ENCODE measurements around the gene NARF. TPM values are rescaled to one million over a fixed set of nuclear protein-coding genes. Genes with fewer than 3 reads are reported as not detected.

Gene NARF
- total RNA-seq, 1 donor from 2014 or later = 64.4 TPM

DNA sequence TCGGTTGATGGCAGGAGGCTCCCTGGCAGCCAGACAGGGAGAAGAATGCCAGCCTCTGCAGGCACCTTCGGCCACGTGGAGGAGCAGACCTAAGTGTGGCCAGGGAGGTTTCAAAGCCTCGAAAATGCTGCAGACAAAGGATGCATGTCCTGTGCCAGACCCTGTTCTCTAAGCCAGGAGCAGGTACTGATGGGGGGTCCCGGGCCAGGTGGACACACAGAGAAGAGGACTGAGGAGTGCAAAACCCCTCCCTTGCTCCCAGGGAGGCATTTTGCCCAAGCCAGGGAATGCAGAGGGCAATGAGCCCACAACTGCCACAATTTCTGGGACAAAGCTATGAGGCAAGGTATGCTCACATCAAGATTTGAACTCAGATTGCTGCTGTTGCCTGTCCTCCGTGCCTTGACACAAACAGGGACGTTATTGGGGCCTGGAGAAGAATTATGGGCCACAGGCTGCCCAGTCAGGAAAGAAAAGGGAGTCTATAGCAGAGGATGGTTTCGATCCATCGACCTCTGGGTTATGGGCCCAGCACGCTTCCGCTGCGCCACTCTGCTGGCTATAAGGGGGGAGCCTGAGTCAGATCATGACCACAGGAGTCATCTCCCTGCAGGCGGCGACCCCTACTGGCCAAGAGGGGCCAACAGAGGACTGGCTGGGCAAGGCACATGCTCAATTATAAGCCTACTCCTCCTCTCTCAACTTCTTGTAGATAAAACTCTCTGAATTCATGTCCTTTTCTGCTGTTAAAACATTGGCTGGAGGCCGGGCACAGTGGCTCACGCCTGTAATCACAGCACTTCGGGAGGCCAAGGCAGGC lies 35.9 kb downstream of the NARF start:
- Mint-ChIP-seq H3K9me3 (ENCODE audit: unreplicated experiment) (no peaks in the 10 kb centered on the region), H3K27ac (ENCODE audit: unreplicated experiment) (peak overlapping the region; percentile 58), H3K36me3 (ENCODE audit: low read depth, unreplicated experiment) (peaks cover 2% of the 10 kb centered on the region), H3K27me3 (ENCODE audit: low read depth, unreplicated experiment) (peaks cover 3% of the 10 kb centered on the region), H3K4me1 (ENCODE audit: low read depth, unreplicated experiment) (peaks cover 3% of the 10 kb centered on the region), H3K4me3 (ENCODE audit: unreplicated experiment) (peak overlapping the region; percentile 77)
- TF ChIP-seq, protein P1, sequence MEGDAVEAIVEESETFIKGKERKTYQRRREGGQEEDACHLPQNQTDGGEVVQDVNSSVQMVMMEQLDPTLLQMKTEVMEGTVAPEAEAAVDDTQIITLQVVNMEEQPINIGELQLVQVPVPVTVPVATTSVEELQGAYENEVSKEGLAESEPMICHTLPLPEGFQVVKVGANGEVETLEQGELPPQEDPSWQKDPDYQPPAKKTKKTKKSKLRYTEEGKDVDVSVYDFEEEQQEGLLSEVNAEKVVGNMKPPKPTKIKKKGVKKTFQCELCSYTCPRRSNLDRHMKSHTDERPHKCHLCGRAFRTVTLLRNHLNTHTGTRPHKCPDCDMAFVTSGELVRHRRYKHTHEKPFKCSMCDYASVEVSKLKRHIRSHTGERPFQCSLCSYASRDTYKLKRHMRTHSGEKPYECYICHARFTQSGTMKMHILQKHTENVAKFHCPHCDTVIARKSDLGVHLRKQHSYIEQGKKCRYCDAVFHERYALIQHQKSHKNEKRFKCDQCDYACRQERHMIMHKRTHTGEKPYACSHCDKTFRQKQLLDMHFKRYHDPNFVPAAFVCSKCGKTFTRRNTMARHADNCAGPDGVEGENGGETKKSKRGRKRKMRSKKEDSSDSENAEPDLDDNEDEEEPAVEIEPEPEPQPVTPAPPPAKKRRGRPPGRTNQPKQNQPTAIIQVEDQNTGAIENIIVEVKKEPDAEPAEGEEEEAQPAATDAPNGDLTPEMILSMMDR (IDR thresholded peaks at IDR 0.05; ENCODE audit: insufficient read depth, low read depth, low read length) = peak; percentile 98
- TF ChIP-seq EZH2 (IDR thresholded peaks at IDR 0.05; ENCODE audit: insufficient read depth, low read length) = no peak
- peaks cover 16% of the 10 kb centered on the region for H3K4me1 ChIP-seq (ENCODE audit: insufficient read depth, low read length)
- no peaks in the 10 kb centered on the region for H3K36me3 ChIP-seq (ENCODE audit: insufficient read depth, low read length)
- H3K9ac ChIP-seq (ENCODE audit: low read length) = no peak overlapping the region
- no peaks in the 10 kb centered on the region for H3K27me3 ChIP-seq (ENCODE audit: insufficient read depth, low read length)
- no peak overlapping the region for H3K4me3 ChIP-seq (ENCODE audit: insufficient read depth, low read depth, low read length)
- FAIRE-seq (peak; percentile 76), DNase-seq (ENCODE audit: low read depth) (peak; percentile 96)
- no peaks in the 10 kb centered on the region for H3K9me3 ChIP-seq (ENCODE audit: insufficient read depth, low read depth, low read length)
- no peaks in the 10 kb centered on the region for H3K79me2 ChIP-seq (ENCODE audit: insufficient read depth, low read length)
- no peak overlapping the region for H3K4me2 ChIP-seq (ENCODE audit: low read length)
- H2AFZ ChIP-seq (ENCODE audit: low read depth, low read length) = no peak overlapping the region
- H4K20me1 ChIP-seq (ENCODE audit: insufficient read depth, low read length) = peaks cover 3% of the 10 kb centered on the region
- H3K27ac ChIP-seq (ENCODE audit: low read depth, low read length) = no peak overlapping the region

DNA sequence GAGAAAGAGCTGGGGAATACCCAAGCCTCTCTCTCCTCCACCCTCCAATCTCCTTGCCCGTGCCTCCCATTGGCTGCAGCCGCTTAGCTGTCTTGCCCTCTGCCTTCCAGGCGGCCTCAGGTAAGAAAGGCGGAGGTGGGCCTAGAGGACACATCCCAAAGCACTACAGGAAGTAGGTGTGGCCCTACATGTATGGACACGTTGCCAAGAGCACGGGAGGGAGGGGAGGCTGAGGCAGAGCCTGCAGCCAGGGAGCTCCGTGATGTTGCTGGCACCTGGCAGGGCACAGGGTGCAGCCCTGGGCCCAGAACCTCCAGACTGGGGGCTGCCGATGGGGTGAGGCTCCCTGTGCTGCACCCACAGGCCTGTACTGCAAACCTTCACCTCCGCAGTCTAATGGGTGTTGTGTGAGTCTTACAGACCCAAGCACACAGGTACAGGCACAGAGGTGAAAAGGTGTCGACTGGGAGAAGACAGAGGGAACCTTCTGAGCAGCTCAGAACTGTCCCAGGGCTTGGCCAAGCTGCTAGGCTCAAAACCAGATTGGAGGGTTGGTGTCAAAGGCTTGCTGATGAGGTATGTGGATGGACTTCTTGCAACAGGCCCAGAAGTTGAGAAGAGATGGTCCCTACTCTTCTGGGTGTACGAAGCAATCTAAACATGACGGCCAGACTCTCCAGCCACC lies 37.4 kb downstream of the NARF start:
- H3K27me3 ChIP-seq (ENCODE audit: insufficient read depth, low read length) = no peaks in the 10 kb centered on the region
- Mint-ChIP-seq H3K36me3 (ENCODE audit: low read depth, unreplicated experiment) (peaks cover 1% of the 10 kb centered on the region), H3K9me3 (ENCODE audit: unreplicated experiment) (no peaks in the 10 kb centered on the region), H3K27me3 (ENCODE audit: low read depth, unreplicated experiment) (peaks cover 2% of the 10 kb centered on the region), H3K4me3 (ENCODE audit: unreplicated experiment) (peak overlapping the region; percentile 60), H3K4me1 (ENCODE audit: low read depth, unreplicated experiment) (peaks cover 3% of the 10 kb centered on the region), H3K27ac (ENCODE audit: unreplicated experiment) (no peak overlapping the region)
- H3K4me1 ChIP-seq (ENCODE audit: insufficient read depth, low read length) = peaks cover 16% of the 10 kb centered on the region
- TF ChIP-seq, protein P1 (IDR thresholded peaks at IDR 0.05; ENCODE audit: insufficient read depth, low read depth, low read length) = no peak
- no peak for TF ChIP-seq EZH2 (IDR thresholded peaks at IDR 0.05; ENCODE audit: insufficient read depth, low read length)
- H3K36me3 ChIP-seq (ENCODE audit: insufficient read depth, low read length) = no peaks in the 10 kb centered on the region
- DNase-seq (ENCODE audit: low read depth) (no peak), FAIRE-seq (no peak)
- no peaks in the 10 kb centered on the region for H3K9me3 ChIP-seq (ENCODE audit: insufficient read depth, low read depth, low read length)
- no peak overlapping the region for H3K9ac ChIP-seq (ENCODE audit: low read length)
- H3K4me3 ChIP-seq (ENCODE audit: insufficient read depth, low read depth, low read length) = no peak overlapping the region
- no peak overlapping the region for H3K27ac ChIP-seq (ENCODE audit: low read depth, low read length)
- H4K20me1 ChIP-seq (ENCODE audit: insufficient read depth, low read length) = peaks cover 3% of the 10 kb centered on the region
- H3K79me2 ChIP-seq (ENCODE audit: insufficient read depth, low read length) = no peaks in the 10 kb centered on the region
- no peak overlapping the region for H3K4me2 ChIP-seq (ENCODE audit: low read length)
- no peak overlapping the region for H2AFZ ChIP-seq (ENCODE audit: low read depth, low read length)
